COLO668 (cell line): ENCODE measurements around the gene ZNF367.

Source experiments
- DNase-seq: peaks from one replicate; lab custom pipeline; 2025; ENCODE audit not compliant: unreplicated experiment; lab: John Stamatoyannopoulos, UW

ZNF367 gene

DNA sequence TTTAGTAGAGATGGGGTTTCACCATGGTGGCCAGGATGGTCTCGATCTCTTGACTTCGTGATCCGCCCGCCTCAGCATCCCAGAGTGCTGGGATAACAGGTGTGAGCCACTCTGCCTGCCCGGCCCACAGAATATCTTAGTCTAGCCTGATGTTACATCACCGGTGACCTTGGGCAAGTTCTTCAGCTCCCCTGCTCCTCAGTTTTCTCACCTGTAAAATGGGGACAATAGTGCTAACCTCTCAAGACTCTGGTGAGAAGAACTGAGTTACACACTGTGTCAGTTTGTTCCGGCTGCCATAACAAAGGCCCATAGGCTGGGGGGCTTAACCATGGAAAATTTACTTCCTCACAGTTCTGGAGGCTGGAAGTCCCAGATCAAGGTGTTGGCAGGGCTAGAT is 19.3 kb upstream of the ZNF367 start:
- no peak for DNase-seq

DNA sequence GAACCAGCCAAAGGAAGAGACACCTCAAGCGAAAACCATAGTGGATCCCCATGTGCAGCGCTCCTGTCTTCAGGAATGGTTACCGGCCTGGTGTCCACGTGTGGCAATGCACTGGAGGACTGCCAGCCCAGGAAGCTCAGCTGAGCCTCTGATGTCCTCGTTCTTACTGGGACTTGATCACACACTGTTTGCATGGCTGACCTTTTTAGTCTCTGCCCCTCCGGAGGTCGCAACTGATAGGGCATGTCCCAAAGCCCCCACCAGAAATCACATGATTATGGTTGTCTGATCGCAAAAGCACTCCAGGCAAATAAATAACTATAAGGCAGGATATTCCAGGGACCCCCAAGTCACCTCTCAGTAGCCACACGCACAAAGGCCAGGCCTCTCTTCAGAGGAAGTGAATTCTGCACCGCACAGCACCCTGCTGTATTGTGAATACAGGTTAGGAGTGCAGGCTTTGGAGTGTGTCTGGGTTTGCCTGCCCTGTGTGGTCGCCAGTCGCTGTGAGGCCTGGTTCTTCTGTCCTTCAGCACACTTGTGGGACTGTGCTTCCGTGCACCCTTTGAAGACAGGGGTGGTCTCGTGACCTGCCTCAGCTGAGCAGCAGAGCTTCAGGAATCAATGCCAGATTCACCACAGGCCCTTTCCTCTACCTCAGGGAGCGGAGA is 18.4 kb upstream of the ZNF367 start:
- no peak for DNase-seq

DNA sequence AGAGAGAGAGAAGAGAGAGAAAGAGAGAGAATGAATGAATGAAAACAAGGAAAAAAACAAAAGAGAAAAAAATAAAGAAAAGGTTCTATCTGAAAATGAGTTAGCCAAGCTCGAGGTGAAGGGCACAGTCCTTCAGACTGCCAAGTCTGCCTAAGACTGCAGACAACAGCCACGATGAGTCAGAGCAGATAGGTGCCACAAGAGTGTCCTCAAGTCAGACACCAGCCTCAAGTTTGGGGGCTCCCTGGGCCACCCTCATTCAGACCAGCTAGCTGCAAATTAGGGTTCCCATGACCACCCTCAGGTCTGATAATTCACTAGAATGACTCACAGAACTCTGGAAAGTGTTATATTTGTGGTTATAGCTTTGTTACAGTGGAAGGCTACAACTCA is 17.9 kb upstream of the ZNF367 start:
- no peak for DNase-seq

DNA sequence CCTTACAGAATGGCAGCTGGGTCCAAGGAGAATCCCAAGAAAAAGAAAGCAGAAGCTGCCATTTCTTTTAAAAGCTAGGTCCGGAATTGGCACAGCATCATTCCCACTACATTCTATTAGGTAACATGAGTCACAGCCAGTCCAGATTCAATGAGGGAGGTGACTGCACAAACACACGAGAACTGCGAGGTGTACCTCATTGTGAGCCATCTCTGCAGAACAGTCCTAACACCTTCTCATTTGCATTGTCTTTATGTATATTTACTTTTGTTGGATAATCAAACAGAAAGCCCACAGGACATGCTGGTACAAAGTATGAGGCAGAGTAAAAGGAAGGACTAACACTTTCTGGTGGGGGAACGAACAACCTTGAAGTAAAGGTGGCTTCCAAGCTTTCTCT is 17.2 kb upstream of the ZNF367 start:
- DNase-seq: peak; percentile 7

DNA sequence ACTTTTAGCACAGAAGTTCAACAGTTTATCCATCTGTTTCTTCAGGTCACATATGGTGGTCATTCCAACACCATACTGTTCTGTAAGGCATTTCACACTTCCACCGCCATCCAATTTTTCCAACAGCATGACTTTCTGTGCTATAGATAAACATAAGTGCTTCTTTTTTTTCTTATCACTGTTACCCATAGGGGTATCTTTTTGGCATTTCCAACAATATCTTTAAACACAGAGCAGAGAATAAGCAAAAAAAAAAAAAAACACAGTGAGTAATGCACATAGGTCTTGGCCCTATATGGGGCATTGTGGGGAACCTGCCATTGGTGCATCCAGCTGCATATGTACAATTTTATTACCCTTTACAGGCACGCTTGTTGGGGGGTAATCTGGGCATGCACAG is 12.2 kb upstream of the ZNF367 start:
- no peak for DNase-seq

DNA sequence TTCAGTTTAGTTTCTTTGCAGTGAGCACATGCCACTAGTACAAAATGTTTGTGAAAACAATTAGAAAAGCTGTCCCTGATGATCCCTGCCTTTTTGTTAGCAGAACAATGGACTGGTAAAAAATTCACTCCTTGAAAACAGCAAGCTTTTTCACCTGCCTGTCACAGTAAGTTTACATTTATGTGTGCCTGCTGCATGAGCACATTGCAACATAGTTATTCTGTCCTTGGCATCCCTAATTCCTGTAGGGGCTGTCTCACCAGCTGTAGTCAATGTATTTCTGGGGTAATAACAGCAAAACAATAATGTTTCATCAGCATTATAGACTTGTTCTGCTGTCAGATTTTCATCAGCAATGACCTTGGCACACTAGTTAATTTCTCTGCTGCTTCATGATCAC is 11.6 kb upstream of the ZNF367 start:
- DNase-seq: no peak

DNA sequence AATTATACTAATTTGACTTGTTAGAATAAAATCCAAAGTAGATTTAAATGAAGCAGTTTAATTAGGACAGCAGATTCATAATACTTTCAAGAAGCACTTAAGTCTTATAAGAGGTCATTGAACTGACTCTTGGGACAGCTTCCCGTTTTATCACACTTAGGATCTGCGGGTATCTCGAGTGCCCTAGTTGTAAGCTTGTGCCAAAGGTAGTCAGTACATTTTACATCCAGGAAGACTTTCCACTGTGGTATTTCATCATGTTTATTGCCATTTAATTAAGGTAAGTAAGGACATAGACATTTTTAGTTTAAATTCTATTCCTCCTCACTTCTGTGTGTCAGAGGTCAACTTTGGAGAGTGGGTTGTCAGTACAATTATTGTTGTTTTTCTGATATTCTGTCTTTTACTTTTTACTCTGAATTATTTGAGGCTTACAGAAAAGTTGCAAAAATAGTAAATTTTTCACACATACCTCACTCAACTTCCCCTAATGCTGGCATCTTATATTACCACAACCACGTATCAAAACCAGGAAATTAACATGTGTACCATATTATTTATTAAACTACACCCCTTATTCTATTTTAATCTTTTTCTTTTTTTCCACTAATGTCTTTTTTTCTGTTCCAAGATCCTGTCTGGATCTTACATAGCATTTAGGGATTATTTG is 7.5 kb upstream of the ZNF367 start:
- DNase-seq: no peak

DNA sequence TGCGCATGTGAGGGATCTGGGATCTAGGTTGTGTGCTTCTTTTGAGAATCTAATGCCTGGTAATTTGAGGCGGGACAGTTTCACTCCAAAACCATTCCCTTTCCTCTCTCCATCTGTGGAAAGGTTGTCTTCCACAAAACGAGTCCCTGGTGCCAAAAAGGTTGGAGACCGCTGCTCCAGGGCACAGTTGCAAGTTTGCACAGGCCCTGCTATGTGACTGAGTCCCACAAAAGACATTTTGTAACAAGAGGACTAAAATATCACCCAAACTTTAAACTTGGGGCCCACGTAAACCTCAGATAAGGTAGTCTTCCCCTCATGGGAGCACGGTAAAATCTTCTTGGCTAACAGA is 5.8 kb upstream of the ZNF367 start:
- DNase-seq: no peak

DNA sequence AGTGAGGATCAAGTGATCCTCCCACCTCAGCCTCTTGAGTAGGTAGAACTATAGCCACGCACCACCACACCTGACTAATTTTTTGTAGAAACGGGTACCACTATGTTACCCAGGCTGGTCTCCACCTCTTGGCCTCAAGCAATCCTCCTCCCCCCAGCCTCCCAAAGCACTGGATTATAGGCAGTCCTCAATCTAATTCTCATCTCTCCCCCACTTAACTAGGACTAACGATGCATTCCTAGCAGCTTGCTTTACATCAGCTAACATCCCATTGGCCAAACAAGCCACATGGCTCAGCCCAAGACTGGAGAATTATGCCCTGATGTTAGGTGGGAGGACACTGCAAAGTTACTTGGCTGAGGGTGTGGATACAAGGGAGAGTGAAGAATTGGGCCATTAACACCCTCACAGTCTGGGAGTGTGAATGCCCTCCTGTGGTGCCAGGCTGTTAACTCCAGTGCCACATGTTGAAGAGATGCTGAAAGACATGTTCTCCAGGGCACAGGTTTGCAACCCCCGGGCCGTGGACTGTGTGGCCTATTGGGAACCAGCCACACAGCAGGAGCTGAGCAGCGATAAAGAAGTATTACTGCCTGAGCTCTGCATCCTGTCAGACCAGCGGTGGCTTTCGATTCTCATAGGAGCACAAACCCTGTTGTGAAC is 5.3 kb upstream of the ZNF367 start:
- DNase-seq: no peak

DNA sequence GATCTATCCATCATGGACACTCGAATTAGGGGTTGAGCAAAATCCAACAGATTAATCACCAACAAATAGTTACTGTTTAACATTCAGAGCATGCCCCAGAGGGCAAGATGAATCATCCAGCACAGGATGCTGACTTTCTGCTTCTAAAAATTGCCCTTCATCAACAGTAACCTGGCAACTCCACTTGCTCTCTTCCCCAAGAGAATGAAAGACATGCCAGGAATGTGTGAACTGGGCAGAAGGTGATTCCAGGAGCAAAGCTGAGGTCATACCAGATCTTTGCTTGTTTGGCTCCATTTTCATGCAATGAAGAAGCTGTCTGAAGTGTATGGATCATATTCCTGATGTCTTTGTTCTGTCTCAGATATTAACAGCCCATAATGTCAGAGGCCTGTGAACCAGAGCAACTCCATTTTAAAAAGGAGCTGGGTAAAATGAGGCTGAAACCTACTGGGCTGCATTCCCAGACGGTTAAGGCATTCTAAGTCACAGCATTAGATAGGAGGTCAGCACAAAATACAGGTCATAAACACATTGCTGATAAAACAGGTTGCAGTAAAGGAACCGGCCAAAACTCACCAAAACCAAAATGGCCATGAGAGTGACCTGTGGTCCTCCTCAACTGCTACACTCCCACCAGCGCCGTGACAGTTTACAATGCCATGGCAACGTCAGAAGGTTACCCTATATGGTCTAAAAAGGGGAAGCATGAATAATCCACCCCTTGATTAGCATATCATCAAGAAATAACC is 2.5 kb upstream of the ZNF367 start:
- DNase-seq: peak; percentile 31

DNA sequence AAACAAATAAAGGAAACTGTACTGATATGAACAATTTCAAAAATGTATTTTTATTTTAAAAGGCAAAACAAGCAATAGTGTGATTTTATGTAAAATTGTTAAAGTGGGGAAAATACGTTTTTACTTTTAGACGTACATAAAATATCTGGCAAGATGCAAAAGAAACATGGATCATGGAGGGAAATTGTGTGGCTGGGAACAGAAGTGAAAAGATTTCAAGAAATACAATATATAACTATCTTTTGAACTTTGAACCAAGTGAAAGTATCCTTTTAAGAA is 1.5 kb upstream of the ZNF367 start:
- DNase-seq: no peak

DNA sequence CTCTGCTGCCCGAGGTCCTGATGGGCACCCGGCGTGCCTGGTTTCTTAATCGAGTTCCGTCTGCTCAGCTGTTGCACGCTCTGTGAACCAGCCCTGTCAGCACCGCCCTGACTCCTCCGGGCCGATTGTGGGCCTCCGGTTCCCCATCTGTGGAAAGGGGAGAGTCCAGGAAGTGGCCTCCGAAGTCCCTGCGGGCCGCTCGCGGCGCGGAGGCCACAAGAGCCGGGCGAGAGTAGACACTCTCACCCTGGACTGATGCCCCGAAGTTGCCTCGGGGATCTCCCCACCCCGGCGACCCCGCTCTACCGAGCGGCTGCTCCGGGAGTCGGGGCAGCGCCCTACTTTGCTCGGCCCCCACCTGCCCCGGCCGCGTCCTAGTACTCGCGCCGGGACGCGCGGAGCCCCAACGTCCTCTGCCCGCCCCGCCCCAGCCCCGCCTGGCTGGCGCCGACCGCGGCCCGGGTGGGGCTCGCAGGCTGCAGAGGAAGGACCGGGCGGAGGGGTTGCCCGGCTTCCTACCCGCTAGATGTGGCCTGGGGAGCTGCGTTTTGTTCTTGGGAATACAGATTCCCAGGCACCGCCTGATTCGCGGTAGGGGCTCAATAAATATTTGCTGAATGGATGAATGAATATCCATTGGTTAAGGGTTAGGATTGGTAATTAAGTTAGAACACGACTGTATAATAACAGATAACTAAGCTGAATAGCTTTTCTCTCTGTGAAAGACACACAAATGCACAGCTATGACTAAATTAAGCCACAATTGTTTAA is 935 bp upstream of the ZNF367 start:
- peak; percentile 83 for DNase-seq

DNA sequence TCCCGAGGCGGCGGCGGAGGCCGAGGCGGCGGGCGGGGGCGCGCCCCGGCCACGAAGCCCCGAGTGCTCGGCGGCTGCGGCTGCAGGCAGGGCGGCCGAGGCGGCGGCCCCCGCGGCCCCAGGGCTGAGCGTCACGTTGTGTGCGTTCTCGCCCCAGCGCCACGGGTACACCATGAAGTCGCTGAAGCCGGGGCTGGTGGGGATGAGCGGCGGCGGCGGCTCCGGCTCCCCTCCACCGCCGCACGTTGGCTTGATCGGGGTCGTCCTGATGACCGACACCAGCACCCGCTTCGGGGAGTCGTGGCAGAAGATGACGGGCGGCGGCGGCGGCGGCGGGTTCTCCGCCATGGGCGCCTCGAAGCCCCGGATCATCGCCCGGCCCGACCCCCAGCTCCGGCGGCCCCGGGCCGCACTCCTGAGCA is 498 bp downstream of the ZNF367 start:
- no peak for DNase-seq

DNA sequence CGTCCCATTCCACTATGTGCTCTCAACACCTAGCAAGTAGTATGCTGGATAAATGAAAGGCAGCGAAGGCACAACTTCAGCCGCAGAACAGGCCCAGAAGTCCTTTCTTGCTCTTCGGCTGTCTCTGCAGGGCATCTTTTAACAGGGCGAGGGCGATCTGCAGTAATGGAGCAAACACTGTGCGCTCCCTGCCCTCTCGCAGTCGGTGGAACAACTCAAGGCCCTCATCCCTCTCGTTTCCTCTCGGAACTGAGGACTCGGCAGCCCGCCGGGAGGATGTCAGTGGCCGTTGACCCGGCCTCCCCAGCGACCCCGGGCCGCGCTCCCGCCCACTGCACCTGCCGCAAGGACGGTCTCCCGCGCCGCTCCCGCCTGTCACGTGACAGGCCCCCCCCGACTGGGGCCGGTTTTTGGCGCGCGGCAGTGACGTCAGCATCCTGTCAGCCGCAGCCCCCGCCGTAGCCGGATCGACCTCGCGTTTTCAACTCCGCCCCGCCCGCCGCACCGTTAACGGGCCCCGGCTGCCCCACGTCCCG is 1.1 kb downstream of the ZNF367 start:
- DNase-seq: peak; percentile 96

DNA sequence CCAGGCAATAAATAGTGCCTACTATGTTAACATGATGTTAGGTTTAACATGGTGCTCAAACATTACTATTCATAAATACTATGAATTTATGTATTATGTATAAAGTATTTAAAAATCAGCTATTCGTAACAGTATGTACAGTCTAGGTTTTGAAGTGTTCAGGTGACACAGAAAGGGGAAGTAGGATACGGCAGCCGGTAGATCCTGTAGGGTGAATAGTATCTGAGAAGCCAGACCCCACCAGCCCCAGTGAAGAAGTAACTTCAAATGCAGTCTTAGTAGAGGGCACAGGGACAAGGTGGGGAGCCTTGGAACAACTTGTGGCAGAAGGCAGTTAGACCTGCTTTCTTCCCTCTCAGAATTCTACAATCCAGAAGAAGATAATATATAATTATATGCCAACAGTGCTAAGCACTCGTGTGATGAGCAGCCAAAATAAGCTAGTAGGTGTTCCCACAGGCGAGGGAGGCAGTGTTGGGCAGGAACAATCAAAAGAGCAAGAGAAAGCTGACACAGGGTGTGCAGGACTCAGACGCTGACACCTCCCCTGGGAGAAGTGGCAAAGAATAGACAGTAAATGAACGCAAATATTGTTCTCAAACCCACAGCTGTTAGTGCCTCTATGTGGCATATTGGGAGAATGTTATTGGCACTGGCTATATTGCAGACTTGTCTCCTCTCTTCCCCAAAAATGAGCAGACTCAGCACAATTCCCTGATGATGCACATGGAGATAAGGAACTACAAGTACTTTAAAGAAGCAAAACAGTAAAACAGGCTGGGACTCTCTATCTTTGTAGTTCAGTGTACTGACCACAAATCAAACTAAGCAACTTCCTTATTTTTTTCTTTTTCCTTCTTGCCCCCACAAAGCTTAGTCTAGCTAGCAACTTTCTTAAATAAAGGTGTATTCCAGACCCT is 4.6 kb downstream of the ZNF367 start:
- no peak for DNase-seq

DNA sequence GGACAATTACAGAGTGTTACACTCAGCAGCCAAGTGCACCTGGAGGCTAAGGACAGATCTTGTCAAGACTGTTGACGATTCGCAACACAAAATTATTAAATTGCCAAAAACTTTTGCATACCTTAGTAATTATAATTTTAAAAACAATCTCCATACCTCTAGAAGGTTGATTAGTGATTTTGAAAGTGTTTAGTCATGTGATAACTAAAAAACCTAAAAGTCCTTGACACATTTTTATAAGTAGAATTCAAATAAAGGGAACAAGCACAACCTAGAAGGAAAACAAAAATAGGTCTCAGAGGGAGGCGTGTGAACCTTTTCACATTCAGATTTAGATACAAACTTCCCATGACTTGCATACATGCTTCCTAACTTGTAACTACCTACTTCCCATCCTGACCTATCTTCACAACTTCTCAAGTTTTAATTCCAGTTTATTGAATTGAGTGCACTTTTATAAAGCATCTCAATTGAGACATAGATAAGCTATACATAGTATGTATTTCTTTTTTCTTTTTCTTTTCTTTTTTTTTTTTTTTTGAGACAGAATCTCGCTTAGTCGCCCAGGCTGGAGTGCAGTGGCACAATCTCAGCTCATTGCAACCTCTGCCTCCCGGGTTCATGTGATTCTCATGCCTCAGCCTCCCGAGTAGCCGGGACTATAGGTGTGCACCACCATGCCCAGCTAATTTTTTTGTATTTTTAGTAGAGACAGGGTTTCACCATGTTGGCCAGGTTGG is 5.8 kb downstream of the ZNF367 start:
- DNase-seq: no peak

DNA sequence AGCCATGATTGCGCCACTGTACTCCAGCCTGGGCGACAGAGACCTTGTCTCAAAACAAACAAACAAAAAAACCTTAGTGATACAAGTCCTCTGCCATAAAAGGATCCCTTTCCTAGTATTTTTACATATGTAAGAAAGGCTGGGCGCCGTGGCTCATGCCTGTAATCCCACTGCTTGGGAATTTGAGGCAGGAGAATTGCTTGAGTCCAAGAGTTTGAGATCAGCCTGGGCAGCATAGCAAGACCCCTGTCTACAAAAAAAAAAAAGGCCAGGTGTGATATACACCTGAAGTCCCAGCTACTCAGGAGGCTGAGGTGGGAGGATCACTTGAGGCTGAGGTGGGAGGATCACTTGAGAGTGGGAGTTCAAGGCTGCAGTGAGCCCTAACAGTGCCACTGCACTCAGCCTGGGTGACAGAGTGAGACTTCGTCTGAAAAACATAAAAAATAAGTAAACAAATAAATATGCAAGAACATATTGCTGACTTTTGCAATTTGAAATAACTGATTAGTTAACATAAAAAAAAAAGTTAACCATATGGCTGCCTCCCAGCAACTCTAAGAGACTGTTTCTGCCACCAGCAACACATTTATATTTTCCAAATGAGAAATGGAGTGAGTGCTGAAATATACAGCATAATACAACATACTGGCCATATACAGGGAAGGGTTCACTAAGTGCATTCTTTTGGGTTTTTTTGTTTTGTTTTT is 6.9 kb downstream of the ZNF367 start:
- no peak for DNase-seq

DNA sequence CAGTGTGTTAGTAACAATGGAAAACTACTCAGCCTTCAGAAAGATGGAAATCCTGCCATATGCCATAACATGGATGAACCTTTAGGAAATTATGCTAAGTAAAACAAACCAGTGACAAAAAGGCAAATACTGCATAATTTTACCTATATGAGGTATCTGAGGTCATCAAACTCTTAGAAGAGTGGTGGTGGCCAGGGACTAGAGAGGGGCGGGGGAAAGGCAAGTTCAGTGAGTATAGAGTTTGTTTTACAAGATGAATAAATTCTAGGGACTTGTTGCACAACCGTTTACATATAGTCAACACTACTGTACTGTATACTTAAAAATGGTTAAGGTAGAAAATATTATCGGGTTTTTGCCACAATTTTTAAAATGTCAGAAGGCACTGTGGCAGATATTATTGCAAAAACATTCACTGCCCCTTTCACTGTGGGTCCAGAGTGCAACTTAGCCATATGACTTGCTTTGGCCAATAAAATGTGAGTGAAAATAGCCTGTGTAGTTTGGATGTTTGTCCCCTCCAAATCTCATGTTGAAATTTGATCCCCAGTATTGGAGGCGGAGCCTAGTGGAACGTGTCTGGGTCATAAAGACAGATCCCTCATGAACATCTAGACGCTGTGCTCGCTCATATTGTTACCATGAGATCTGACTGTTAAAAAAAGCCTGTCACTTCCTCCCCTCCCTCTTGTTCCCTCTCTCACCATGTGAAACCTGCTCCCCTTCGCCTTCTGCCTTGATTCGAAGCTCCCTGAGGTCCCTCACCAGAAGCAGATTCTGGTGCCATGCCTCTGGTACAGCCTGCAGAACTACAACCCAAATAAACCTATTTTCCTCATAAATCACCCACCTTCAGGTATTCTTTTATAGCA is 9.5 kb downstream of the ZNF367 start:
- no peak for DNase-seq
